Esophagus (tissue), 2 donors: ENCODE data around the gene N4BP2. TPM values are rescaled to one million over a fixed set of nuclear protein-coding genes. Genes with fewer than 3 reads are reported as not detected.

ENCODE experiments used
- H3K27ac ChIP-seq, 2 donors: one replicate each; pipeline ENCODE4 v1.5.1; 2013; ENCODE audit warnings: low read depth in 2 of 2, mild to moderate bottlenecking in 2 of 2, inconsistent platforms in 1 of 2, low read length in 1 of 2, moderate library complexity in 1 of 2
- H3K27me3 ChIP-seq, 2 donors: one replicate each; pipeline ENCODE4 v1.6.1; 2013; ENCODE audit warnings: low read length in 2 of 2, control low read depth in 1 of 2, mild to moderate bottlenecking in 1 of 2; ENCODE audit not compliant: insufficient read depth in 2 of 2, control insufficient read depth in 1 of 2
- H3K36me3 ChIP-seq, 2 donors: one replicate each; pipeline ENCODE4 v1.6.1; 2013; ENCODE audit warnings: low read length in 1 of 2; ENCODE audit not compliant: control insufficient read depth in 2 of 2, insufficient read depth in 2 of 2
- H3K4me1 ChIP-seq, 2 donors: one replicate each; pipeline ENCODE4 v1.6.1; 2013; ENCODE audit warnings: low read length in 1 of 2; ENCODE audit not compliant: control insufficient read depth in 2 of 2, insufficient read depth in 2 of 2
- H3K4me3 ChIP-seq, 2 donors: one replicate each; pipeline ENCODE4 v1.5.1; 2013; ENCODE audit warnings: low read length in 2 of 2, mild to moderate bottlenecking in 2 of 2, low read depth in 1 of 2, moderate library complexity in 1 of 2
- H3K9me3 ChIP-seq, 2 donors: one replicate each; pipeline ENCODE4 v1.6.1; 2013; ENCODE audit warnings: mild to moderate bottlenecking in 2 of 2, low read depth in 1 of 2, low read length in 1 of 2, moderate library complexity in 1 of 2; ENCODE audit not compliant: control insufficient read depth in 2 of 2, insufficient read depth in 1 of 2
- WGBS, 2 donors: extraction: QIAGEN DNeasy Blood & Tissue Kit; methylation state at CpG; one replicate each; pipeline ENCODE4 v1.1.7; 2013; 5-methylcytosine and 5-hydroxymethylcytosine counted together
- polyA plus RNA-seq, 2 donors: library from polyadenylated mRNA; stranded (reverse); fragments of 200-250 nt; gene quantifications; one replicate each; pipeline ENCODE4 v1.2.3, GENCODE V29; 2013
- donor health status: healthy with polysubstance abuse.
- donor health status: Bipolar disorder and iron deficiency.

The N4BP2 gene
- polyA plus RNA-seq, 2 donors = 1.2 to 1.8 TPM

- Histone ChIP-seq H3K9me3 (no peaks in the 10 kb centered on the region), H3K27ac (no peak overlapping the region), H3K36me3 (no peaks in the 10 kb centered on the region), H3K4me3 (no peak overlapping the region), H3K4me1 (peaks cover 0 to 2% of the 10 kb centered on the region in 2 donors), H3K27me3 (no peaks in the 10 kb centered on the region)
- 81 to 85% methylated on average over 12 of the region's 12 CpGs for WGBS, 2 donors
Measured at GRCh38 chr4:40183615-40184411, 127.2 kb downstream of the N4BP2 start.

- Histone ChIP-seq H3K27me3 (no peaks in the 10 kb centered on the region), H3K27ac (no peak overlapping the region), H3K36me3 (no peaks in the 10 kb centered on the region), H3K9me3 (no peaks in the 10 kb centered on the region), H3K4me3 (no peak overlapping the region), H3K4me1 (peaks cover 0 to 2% of the 10 kb centered on the region in 2 donors)
- WGBS, 2 donors = 71 to 82% methylated on average over 5 of the region's 5 CpGs
Measured at GRCh38 chr4:40185830-40186664, 129.4 kb downstream of the N4BP2 start.

DNA sequence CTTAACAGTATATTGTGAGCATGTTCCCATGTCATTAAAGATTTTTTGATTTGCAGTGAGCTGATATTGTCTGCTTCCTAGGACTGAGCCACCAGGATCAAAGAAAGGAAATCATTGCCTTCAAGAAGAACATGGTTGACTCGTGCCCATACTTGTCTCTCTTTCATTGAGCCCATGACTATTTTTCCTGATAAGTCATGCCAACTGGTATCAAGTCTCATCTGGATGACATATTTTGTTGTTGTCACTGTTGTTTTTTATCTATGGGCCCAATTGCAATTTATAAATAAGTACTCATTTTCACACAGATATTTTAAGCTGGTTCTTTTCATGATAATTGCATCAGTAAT is 130.0 kb downstream of the N4BP2 start:
- Histone ChIP-seq H3K27me3 (no peaks in the 10 kb centered on the region), H3K4me3 (no peak overlapping the region), H3K36me3 (no peaks in the 10 kb centered on the region), H3K9me3 (no peaks in the 10 kb centered on the region), H3K27ac (no peak overlapping the region), H3K4me1 (peaks cover 0 to 2% of the 10 kb centered on the region in 2 donors)
- 69 to 73% methylated on average over 1 of the region's 1 CpG for WGBS, 2 donors

DNA sequence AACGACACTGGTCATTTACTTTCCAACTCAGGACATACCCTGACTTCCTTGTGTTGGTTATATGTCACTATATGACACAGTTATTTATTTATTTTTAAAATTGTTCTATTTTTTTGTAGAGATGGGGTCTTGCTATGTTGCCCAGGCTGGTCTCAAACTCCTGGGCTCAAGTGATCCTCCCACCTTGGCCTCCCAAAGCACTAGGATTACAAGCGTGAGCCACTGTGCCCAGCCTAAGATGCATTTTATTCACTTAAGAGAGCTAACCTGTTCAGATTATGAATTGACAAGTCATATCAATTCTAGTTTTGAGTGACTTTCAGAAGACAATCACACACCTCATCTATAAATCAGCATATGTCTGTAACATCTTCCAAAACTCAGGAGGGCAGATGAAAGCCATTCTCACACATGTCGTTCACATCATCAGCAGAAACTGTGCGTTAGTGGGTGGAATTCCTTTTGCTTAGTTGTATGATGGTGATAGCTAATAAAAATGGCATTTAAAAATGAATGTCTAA is 130.8 kb downstream of the N4BP2 start:
- Histone ChIP-seq H3K27me3 (no peaks in the 10 kb centered on the region), H3K4me1 (peaks cover 0 to 2% of the 10 kb centered on the region in 2 donors), H3K27ac (no peak overlapping the region), H3K36me3 (no peaks in the 10 kb centered on the region), H3K9me3 (no peaks in the 10 kb centered on the region), H3K4me3 (no peak overlapping the region)
- WGBS, 2 donors = 91% methylated on average over 4 of the region's 4 CpGs

DNA sequence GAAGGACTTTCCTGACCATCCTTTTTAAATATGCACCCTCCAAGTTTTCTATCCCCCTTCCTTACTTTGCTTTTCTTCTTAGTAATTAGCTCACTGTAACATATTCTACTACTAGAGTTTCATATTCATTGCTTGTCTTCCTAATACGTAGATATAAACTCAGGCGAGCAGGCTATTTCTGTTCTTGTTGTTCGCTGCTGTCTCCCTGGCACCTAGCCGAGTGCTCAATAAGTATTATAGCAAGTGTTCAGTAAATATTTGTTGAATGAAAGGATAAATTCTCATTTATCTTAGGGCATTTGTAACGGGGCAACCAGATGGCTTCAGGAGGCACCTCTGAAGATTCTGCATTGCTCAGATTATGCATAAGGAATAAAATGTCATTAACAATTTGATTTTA is 133.4 kb downstream of the N4BP2 start:
- 39 to 41% methylated on average over 5 of the region's 5 CpGs for WGBS, 2 donors
- Histone ChIP-seq H3K36me3 (no peaks in the 10 kb centered on the region), H3K27ac (no peak overlapping the region), H3K27me3 (no peaks in the 10 kb centered on the region), H3K9me3 (no peaks in the 10 kb centered on the region), H3K4me3 (no peak overlapping the region), H3K4me1 (peaks cover 0 to 2% of the 10 kb centered on the region in 2 donors)

DNA sequence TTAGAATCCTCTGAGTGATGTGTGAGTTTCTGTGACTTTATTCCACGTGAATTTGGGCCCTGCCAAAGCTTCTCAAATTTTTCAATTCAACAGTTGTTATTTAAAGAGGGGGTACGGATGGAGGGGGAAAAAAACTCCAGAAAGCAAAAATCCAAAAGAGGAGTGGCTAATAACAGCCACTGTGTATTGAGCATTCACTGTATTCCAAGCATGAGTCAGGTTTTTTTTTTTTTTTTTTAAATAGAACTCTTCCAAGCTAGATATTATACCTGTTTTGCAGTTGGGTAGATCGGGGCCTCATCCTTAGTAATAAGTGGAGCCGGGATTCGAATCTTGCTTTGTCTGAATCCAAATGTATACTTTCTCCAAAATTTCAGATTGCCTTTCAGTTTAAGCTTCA is 133.8 kb downstream of the N4BP2 start:
- Histone ChIP-seq H3K27ac (no peak overlapping the region), H3K4me1 (peaks cover 0 to 2% of the 10 kb centered on the region in 2 donors)
- 80 to 82% methylated on average over 5 of the region's 5 CpGs for WGBS, 2 donors

DNA sequence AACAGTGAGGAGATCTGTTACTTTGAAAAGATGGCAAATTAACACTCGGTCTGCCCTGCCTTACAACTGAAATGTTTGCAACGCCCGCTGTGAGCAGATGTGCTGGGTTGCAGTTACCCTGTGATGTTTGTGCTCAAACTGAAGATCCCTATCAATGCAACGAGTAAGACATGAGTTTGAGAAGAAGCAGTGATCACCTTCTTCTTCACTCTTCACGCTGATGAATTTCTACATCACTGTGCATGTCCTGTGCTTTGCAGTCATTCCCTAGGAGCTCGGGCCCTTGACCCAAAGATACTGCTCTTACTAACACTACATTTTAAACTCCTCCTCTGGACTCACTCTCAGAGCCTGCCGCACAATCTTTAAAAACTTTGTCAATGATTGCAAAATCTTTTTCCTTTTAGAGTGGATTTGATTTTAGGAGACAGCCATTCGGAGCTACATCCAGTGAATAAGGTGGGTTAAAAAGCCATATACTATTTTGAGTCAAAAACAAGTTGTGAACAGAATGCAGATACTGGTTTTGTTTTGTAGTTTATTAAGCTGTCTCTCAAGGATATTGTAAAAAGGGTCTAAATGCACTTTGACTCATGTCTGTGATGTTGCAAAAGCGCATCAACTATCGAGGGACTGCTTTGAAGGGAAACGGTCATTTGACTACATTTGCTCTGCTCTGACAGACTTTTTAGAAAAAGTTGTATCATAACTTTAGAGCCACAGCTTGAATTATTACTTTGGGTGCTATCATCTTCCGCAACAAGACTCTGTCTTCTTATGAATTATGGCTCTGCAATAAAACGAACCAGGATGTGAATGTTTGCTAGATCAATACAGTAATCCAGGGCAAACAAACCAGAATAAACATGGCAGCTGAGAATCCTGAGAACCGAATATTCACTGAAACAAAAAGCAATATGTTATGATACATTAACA is 134.5 kb downstream of the N4BP2 start:
- Histone ChIP-seq H3K9me3 (no peaks in the 10 kb centered on the region), H3K27ac (no peak overlapping the region), H3K27me3 (no peaks in the 10 kb centered on the region), H3K36me3 (no peaks in the 10 kb centered on the region), H3K4me1 (peaks cover 0 to 2% of the 10 kb centered on the region in 2 donors), H3K4me3 (no peak overlapping the region)
- 55 to 66% methylated on average over 14 of the region's 14 CpGs for WGBS, 2 donors

More for the DNA sequence above, 133.8 kb downstream of the N4BP2 start:
- Histone ChIP-seq H3K4me3 (no peak overlapping the region), H3K9me3 (no peaks in the 10 kb centered on the region), H3K27me3 (no peaks in the 10 kb centered on the region), H3K36me3 (no peaks in the 10 kb centered on the region)

GRCh38 chr4:40192114-40193015 is 135.7 kb downstream of the N4BP2 start:
- H3K27me3 ChIP-seq = no peaks in the 10 kb centered on the region

More at GRCh38 chr4:40192114-40193015, 135.7 kb downstream of the N4BP2 start:
- Histone ChIP-seq H3K27ac (no peak overlapping the region), H3K9me3 (no peaks in the 10 kb centered on the region), H3K36me3 (no peaks in the 10 kb centered on the region), H3K4me3 (no peak overlapping the region), H3K4me1 (no peaks in the 10 kb centered on the region)
- WGBS, 2 donors = 69 to 77% methylated on average over 8 of the region's 8 CpGs
